Epithelial cell of proximal tubule (primary cell): ENCODE measurements around the gene CCL23. TPM values are rescaled to one million over a fixed set of nuclear protein-coding genes. Genes with fewer than 3 reads are reported as not detected.

Source experiments
- DNase-seq: peaks from one replicate; pipeline ENCODE4 v3.0.0-alpha.2; 2011; ENCODE audit warnings: low read depth
- H3K4me3 ChIP-seq: 2 replicates; pipeline ENCODE4 v1.5.1; 2011; ENCODE audit warnings: low read depth, mild to moderate bottlenecking, low read length
- CTCF ChIP-seq: conservative IDR thresholded peaks from 2 replicates; pipeline ENCODE4 v1.5.1; 2012; ENCODE audit warnings: low read depth, mild to moderate bottlenecking, low read length
- total RNA-seq: library from RNA; depleted of rRNA; stranded (reverse); fragments of >200 nt; gene quantifications from 2 replicates; pipeline ENCODE4 v1.2.3, GENCODE V29; 2015

Gene CCL23
- total RNA-seq, 1 donor from 2014 or later = not detected

- no peak for DNase-seq
- H3K4me3 ChIP-seq = no peak overlapping the region
- TF ChIP-seq CTCF = no peak
These were observed 38.2 kb upstream of the CCL23 start for GRCh38 chr17:36055921-36056520.

GRCh38 chr17:36055171-36055570 lies 37.4 kb upstream of the CCL23 start:
- TF ChIP-seq CTCF = no peak
- DNase-seq = no peak
- H3K4me3 ChIP-seq = no peak overlapping the region

GRCh38 chr17:36049643-36050042 lies 31.9 kb upstream of the CCL23 start:
- no peak for TF ChIP-seq CTCF
- H3K4me3 ChIP-seq = no peak overlapping the region
- no peak for DNase-seq

- no peak for TF ChIP-seq CTCF
- no peak overlapping the region for H3K4me3 ChIP-seq
- no peak for DNase-seq
These were observed 30.3 kb upstream of the CCL23 start for GRCh38 chr17:36048066-36048465.

GRCh38 chr17:36036235-36036634 lies 18.5 kb upstream of the CCL23 start:
- H3K4me3 ChIP-seq = no peak overlapping the region
- TF ChIP-seq CTCF = no peak
- no peak for DNase-seq

GRCh38 chr17:36034127-36034526 lies 16.4 kb upstream of the CCL23 start:
- H3K4me3 ChIP-seq = no peak overlapping the region
- no peak for DNase-seq
- no peak for TF ChIP-seq CTCF

- H3K4me3 ChIP-seq = no peak overlapping the region
- DNase-seq = no peak
- no peak for TF ChIP-seq CTCF
These were observed 13.2 kb upstream of the CCL23 start for GRCh38 chr17:36030956-36031355.
